ENCODE measurements around the gene ANKRD52.

The ANKRD52 gene

DNA sequence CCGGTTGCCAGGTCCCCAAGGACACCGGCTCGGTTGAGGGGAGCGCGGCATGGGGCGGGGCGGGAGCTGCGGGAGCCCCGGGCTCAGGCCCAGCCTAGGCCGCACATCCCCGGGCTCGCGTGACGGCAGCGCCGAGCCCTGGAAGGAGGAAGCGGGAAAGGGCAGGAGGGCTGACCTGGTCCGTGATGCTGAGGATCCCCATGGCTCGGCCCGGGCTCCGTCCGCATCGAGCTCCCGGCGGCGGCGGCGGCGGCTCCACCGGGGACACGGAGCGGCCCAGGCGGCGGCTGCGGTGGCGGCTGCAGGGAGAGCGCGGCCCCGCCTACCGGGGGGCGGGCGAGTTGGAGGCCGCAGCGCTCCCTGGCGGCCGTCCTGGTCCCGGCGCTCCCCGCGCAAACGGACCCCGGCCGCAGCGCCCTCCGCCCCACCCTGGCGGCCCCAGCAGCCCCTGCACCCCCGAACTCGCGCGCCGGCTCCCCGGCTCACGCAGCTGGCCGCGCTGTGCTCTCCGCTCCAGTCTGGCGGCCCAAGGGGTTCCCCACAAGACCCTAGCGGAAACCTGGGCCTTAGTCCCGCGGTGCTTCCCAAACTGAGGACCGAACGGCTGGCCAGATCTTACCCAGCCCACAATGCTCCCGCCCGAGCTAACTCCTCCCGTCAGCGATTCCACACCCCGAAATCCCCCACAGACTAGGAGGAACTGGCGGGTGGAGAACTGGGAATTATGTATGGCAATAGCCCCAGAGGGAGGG, at the start of gene ANKRD52:
Gene ANKRD52 (minus strand): TSS at position 317 of the 752 bp plus-strand sequence. CDS start 115 bp downstream, at position 202.
- peak within 1 kb of the TSS; percentile 97 for H3K27ac ChIP-seq (ENCODE audit: low read depth, low read length)
- H3K36me3 ChIP-seq (ENCODE audit: insufficient read depth, low read length): peaks cover 37% of the 10 kb centered on the region
- peak within 1 kb of the TSS; percentile 63 to 82 for H3K4me3 ChIP-seq (ENCODE audit: low read depth in 1 of 2, low read length in 2 of 2)
- peaks cover 23% of the 10 kb centered on the region for H3K4me1 ChIP-seq (ENCODE audit: insufficient read depth, low read length)
- H3K9ac ChIP-seq (ENCODE audit: low read length): peak within 1 kb of the TSS; percentile 92
- no peaks in the 10 kb centered on the region for H3K9me3 ChIP-seq (ENCODE audit: low read length)
- H3K27me3 ChIP-seq (ENCODE audit: control insufficient read depth in 1 of 2, insufficient read depth in 2 of 2, low read length in 2 of 2): no peaks in the 10 kb centered on the region

DNA sequence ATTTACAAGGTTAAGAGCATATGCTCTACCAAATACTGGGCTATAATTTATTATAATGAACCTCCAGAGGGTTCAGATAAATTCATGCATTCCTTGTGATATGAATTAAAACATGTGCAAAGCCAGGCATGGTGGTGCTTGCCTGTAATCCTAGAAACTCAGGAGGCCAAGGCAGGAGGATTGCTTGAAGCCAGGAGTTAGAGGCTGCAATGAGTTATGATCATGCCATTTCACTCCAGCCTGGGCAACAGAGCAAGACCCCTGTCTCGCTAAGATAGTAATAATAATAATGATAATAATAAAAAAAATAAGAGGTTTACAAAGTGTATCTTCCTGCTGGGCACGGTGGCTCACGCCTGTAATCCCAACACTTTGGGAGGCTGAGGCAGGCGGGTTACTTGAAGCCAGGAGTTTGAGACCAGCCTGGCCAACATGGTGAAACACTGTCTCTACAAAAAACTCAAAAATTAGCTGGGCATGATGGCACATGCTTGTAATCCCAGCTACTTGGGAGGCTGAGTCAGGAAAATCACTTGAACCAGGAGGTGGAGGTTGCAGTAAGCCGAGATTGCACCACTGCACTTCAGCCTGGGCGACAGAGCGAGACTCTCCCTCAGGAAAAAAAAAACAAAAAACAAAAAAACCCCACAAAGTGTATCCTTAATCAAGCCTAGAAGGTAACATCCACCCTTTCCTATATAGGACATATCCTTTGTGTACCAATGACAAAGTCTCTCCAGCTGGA, 49.2 kb upstream of the ANKRD52 start:
- Histone ChIP-seq H3K27ac (ENCODE audit: low read depth, low read length) (no peak overlapping the region), H3K27me3 (ENCODE audit: control insufficient read depth in 1 of 2, insufficient read depth in 2 of 2, low read length in 2 of 2) (no peaks in the 10 kb centered on the region), H3K36me3 (ENCODE audit: insufficient read depth, low read length) (peaks cover 29% of the 10 kb centered on the region), H3K9ac (ENCODE audit: low read length) (no peak overlapping the region), H3K4me1 (ENCODE audit: insufficient read depth, low read length) (peaks cover 1% of the 10 kb centered on the region), H3K9me3 (ENCODE audit: low read length) (no peaks in the 10 kb centered on the region), H3K4me3 (ENCODE audit: low read depth in 1 of 2, low read length in 2 of 2) (no peak overlapping the region)

DNA sequence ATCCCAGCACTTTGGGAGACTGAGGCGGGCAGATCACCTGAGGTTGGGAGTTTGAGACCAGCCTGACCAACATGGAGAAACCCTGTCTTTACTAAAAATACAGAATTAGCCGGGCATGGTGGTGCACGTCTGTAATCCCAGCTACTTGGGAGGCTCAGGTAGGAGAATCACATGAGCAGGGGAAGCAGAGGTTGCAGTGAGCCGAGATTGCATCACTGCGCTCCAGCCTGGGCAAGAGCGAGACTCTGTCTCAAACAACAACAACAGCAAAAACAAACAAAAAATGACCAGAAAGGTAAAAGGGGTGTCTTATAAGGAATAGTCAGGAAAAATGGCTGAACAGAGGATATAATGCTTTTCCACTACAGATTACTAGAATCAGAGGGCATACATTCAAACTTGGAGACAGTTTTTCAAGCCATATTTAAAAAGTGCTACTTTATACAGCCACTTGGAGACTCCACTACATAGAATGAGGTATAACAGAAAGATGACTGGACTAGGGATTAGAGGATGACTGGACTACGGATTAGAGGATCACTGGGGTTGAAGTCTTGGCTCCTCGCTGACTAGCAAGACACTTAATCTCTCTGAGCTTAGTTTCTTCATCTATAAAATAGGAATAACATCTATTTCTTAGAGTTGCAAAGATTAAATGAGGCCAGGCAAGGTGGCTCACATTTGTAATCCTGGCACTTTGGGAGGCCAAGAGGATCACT, 46.8 kb upstream of the ANKRD52 start:
- H3K9ac ChIP-seq (ENCODE audit: low read length): no peak overlapping the region
- peaks cover 18% of the 10 kb centered on the region for H3K4me1 ChIP-seq (ENCODE audit: insufficient read depth, low read length)
- no peak overlapping the region for H3K27ac ChIP-seq (ENCODE audit: low read depth, low read length)
- no peak overlapping the region for H3K4me3 ChIP-seq (ENCODE audit: low read depth in 1 of 2, low read length in 2 of 2)
- no peaks in the 10 kb centered on the region for H3K9me3 ChIP-seq (ENCODE audit: low read length)
- H3K36me3 ChIP-seq (ENCODE audit: insufficient read depth, low read length): peaks cover 19% of the 10 kb centered on the region
- H3K27me3 ChIP-seq (ENCODE audit: control insufficient read depth in 1 of 2, insufficient read depth in 2 of 2, low read length in 2 of 2): no peaks in the 10 kb centered on the region

DNA sequence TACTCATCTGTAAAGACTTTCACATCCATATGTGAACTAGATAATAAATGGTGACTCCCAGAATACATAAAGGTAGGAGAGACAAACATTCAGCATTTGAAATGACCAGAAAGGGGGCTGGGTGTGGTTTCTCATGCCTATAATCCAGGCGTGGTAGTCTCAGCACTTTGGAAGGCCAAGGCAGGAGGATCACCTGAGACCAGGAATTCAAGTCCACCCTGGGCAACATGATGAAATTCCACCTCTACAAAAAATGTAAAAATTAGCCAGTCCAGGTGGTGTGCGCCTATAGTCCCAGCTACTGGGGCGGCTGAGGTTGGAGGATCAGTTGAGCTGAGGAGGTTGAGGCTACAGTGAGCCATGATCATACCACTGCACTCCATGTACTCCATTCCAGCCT, 46.1 kb upstream of the ANKRD52 start:
- H3K4me3 ChIP-seq (ENCODE audit: low read depth in 1 of 2, low read length in 2 of 2): no peak overlapping the region
- peaks cover 14% of the 10 kb centered on the region for H3K36me3 ChIP-seq (ENCODE audit: insufficient read depth, low read length)
- no peak overlapping the region for H3K27ac ChIP-seq (ENCODE audit: low read depth, low read length)
- H3K4me1 ChIP-seq (ENCODE audit: insufficient read depth, low read length): peaks cover 19% of the 10 kb centered on the region
- no peaks in the 10 kb centered on the region for H3K27me3 ChIP-seq (ENCODE audit: control insufficient read depth in 1 of 2, insufficient read depth in 2 of 2, low read length in 2 of 2)
- no peak overlapping the region for H3K9ac ChIP-seq (ENCODE audit: low read length)
- no peaks in the 10 kb centered on the region for H3K9me3 ChIP-seq (ENCODE audit: low read length)

DNA sequence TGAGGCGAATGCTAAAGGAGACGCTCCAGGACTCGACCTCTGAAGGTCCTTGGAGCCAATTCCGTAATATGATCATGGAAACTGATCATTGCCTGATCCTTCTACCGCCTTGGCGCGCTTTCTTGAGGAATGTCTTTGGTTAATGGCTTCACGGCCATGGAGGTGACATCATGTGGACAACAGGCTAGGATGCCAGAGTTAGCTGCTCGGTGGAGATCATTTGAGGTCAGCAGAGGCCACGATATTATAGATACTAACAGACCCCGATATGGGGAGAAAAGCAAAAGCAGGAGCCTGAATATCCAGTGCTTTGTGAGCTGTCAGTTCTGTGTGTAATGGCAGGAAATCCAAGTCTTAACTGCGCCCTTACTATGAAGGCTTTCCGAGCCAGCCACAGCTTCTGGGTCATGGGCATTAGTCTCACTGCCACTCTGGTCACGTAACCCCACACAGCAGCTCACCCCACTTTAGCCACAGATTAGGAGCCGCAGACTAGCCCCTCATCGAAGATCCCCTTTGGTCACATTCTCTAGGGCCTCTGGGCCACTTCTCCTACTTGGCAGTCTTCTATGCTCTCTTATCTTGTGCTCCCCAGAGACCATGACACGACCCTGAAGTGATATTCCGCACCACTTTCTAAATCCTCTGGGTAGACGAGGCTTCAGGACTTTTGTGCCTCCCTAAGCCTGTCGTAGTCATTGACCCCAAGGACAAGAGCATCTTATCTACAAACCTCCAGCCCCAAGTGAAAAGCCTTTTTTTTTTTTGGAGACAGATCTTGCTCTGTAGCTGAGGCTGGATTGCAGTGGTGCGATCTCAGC, 42.7 kb upstream of the ANKRD52 start:
- Histone ChIP-seq H3K4me1 (ENCODE audit: insufficient read depth, low read length) (peaks cover 52% of the 10 kb centered on the region), H3K9ac (ENCODE audit: low read length) (peak overlapping the region; percentile 84), H3K9me3 (ENCODE audit: low read length) (no peaks in the 10 kb centered on the region), H3K4me3 (ENCODE audit: low read depth in 1 of 2, low read length in 2 of 2) (peak overlapping the region; percentile 82 to 90), H3K27ac (ENCODE audit: low read depth, low read length) (peak overlapping the region; percentile 96), H3K27me3 (ENCODE audit: control insufficient read depth in 1 of 2, insufficient read depth in 2 of 2, low read length in 2 of 2) (no peaks in the 10 kb centered on the region), H3K36me3 (ENCODE audit: insufficient read depth, low read length) (no peaks in the 10 kb centered on the region)

DNA sequence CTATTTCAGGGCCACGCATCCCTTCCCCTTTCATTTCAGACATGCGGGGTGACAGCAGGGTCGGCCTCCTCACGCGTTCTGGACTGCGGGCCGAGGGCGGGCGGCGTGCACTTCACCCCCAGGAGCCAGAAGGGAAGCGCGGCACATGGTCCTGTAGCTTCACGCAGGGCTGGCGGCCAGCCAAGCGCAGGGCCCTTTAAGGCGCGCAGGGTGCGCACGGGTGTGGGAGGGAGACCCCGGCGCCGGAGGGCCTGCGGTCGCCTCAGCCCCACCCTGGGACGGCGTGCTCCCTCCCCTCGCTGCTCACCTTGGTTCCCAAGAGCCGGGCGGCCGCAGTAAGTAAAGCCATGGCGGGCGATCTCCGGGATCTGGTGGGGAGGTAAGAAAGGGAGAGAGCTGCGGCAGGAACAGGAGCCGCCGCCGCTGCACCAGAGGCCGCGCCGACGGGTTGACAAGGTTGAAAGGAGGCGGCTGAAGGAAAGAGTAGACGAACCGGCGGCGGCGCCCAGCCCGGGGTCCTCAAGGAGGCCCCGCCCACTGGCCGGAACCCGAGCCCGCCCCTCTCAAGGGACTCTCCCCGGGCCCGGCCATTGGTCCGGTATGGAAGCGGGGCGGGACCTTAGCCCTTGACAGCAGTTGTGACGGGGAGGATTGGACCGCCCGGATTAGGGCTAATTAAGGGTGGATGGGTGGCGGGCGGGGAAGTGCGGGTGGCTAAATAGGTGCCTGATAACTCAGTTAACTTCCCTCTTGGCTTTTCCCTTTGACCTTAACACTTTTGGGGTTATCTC, 41.9 kb upstream of the ANKRD52 start, which contains the start of gene CS:
Gene CS (minus strand): TSS at position 478 of the 791 bp plus-strand sequence. CDS start 129 bp downstream, at position 349.
- H3K36me3 ChIP-seq (ENCODE audit: insufficient read depth, low read length): no peaks in the 10 kb centered on the region
- peaks cover 52% of the 10 kb centered on the region for H3K4me1 ChIP-seq (ENCODE audit: insufficient read depth, low read length)

DNA sequence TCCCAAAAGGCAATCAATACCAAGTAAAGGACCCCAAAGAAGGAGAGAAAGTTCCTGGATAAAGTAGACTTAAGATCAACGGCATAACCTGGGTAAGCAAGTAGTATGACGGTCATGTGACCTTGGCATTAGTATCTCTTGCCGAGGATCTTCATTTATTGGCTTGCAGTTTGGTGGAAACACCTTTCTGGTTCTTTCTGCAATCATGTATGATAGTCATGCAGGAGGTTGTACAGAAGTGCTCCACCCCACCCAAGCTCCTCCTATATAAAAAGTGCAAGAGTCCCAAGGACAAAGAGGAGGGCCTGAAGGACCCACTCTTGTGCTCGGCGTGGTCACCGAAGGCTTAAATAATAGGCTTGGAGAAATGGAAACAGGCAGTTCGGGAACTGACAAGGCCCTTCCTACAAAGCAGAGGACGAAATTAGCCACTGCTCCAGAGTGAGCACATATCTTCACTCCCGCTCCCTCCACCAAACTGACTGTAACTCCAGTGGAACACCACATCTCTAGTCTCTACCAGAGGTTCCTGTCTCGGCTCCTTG, 41.2 kb upstream of the ANKRD52 start:
- peak overlapping the region; percentile 37 for H3K9ac ChIP-seq (ENCODE audit: low read length)
- H3K4me3 ChIP-seq (ENCODE audit: low read depth in 1 of 2, low read length in 2 of 2): peak overlapping the region; percentile 67 to 90
- no peaks in the 10 kb centered on the region for H3K36me3 ChIP-seq (ENCODE audit: insufficient read depth, low read length)
- H3K27ac ChIP-seq (ENCODE audit: low read depth, low read length): peak overlapping the region; percentile 96
- H3K27me3 ChIP-seq (ENCODE audit: control insufficient read depth in 1 of 2, insufficient read depth in 2 of 2, low read length in 2 of 2): no peaks in the 10 kb centered on the region
- H3K9me3 ChIP-seq (ENCODE audit: low read length): no peaks in the 10 kb centered on the region
- H3K4me1 ChIP-seq (ENCODE audit: insufficient read depth, low read length): peaks cover 52% of the 10 kb centered on the region

More for the DNA sequence above, 41.9 kb upstream of the ANKRD52 start, which contains the start of gene CS:
- Histone ChIP-seq H3K9ac (ENCODE audit: low read length) (peak within 1 kb of the TSS; percentile 84), H3K27ac (ENCODE audit: low read depth, low read length) (peak within 1 kb of the TSS; percentile 96), H3K27me3 (ENCODE audit: control insufficient read depth in 1 of 2, insufficient read depth in 2 of 2, low read length in 2 of 2) (no peaks in the 10 kb centered on the region), H3K4me3 (ENCODE audit: low read depth in 1 of 2, low read length in 2 of 2) (peak within 1 kb of the TSS; percentile 82 to 90), H3K9me3 (ENCODE audit: low read length) (no peaks in the 10 kb centered on the region)

DNA sequence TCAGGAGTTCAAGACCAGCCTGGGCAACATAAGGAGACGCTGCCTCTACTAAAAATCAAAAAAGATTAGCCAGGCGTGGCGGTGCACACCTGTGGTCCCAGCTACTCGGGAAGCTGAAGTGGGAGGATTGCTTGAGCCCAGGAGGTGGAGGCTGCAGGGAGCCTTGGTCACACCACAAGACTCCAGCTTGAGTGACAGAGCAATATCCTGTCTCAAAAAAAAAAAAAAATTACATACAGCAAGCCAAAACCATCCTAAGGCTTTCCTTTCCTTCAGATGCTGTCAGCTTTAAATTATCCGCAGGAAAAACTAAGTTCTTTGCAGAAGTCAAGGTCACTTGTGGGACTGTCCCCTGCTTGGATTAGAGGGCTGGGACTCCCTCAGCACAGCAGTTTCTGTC, 40.6 kb upstream of the ANKRD52 start:
- Histone ChIP-seq H3K4me1 (ENCODE audit: insufficient read depth, low read length) (peaks cover 52% of the 10 kb centered on the region), H3K4me3 (ENCODE audit: low read depth in 1 of 2, low read length in 2 of 2) (peak overlapping the region in 1 of 2 donors; percentile 67), H3K27ac (ENCODE audit: low read depth, low read length) (no peak overlapping the region), H3K9ac (ENCODE audit: low read length) (peak overlapping the region; percentile 37), H3K9me3 (ENCODE audit: low read length) (no peaks in the 10 kb centered on the region), H3K36me3 (ENCODE audit: insufficient read depth, low read length) (no peaks in the 10 kb centered on the region), H3K27me3 (ENCODE audit: control insufficient read depth in 1 of 2, insufficient read depth in 2 of 2, low read length in 2 of 2) (no peaks in the 10 kb centered on the region)

DNA sequence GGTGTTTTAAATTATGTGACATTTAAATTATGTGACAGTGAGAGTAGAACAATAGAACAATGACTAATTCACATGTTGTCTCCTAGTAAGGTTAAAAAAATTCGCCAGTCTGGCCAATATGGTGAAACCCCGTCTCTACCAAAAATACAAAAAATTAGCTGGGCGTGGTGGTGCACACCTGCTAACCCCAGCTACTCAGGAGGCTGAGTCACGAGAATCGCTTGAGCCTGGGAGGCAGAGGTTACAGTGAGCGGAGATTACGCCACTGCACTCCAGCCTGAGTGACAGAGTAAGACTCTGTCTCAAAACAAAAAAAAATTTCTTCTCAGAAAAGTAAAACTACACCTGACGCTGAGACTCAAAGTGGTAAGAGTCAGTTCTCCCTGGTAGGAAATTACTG, 39.2 kb upstream of the ANKRD52 start:
- H3K27ac ChIP-seq (ENCODE audit: low read depth, low read length): no peak overlapping the region
- H3K36me3 ChIP-seq (ENCODE audit: insufficient read depth, low read length): no peaks in the 10 kb centered on the region
- peaks cover 51% of the 10 kb centered on the region for H3K4me1 ChIP-seq (ENCODE audit: insufficient read depth, low read length)
- no peaks in the 10 kb centered on the region for H3K27me3 ChIP-seq (ENCODE audit: control insufficient read depth in 1 of 2, insufficient read depth in 2 of 2, low read length in 2 of 2)
- no peak overlapping the region for H3K9ac ChIP-seq (ENCODE audit: low read length)
- H3K9me3 ChIP-seq (ENCODE audit: low read length): no peaks in the 10 kb centered on the region
- H3K4me3 ChIP-seq (ENCODE audit: low read depth in 1 of 2, low read length in 2 of 2): peak overlapping the region in 1 of 2 donors; percentile 26

DNA sequence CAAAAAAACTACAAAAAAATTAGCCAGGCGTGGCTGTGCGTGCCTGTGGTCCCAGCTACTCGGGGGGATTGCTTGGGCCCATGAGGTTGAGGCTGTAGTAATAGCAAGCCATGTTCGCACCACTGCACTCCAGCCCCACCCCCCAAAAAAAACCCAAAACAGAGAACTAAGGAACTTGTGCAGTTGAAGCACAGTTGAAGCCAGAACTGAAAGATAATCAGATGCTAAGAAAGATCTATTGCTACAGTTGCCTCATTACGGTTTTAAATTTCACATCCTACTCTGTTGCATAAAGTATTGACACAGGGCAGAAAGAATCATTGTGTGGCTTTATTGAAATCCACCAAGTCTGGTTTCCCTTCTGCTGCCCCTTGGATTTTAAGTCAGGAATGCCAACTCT, 38.1 kb upstream of the ANKRD52 start:
- H3K27ac ChIP-seq (ENCODE audit: low read depth, low read length): no peak overlapping the region
- H3K9me3 ChIP-seq (ENCODE audit: low read length): no peaks in the 10 kb centered on the region
- H3K36me3 ChIP-seq (ENCODE audit: insufficient read depth, low read length): peaks cover 4% of the 10 kb centered on the region
- H3K4me3 ChIP-seq (ENCODE audit: low read depth in 1 of 2, low read length in 2 of 2): no peak overlapping the region
- H3K27me3 ChIP-seq (ENCODE audit: control insufficient read depth in 1 of 2, insufficient read depth in 2 of 2, low read length in 2 of 2): no peaks in the 10 kb centered on the region
- peaks cover 41% of the 10 kb centered on the region for H3K4me1 ChIP-seq (ENCODE audit: insufficient read depth, low read length)
- no peak overlapping the region for H3K9ac ChIP-seq (ENCODE audit: low read length)

All from muscle layer of colon (tissue), 2 donors.